ENCODE data around the gene CYP4F22.
"Not testable (repeated sequence)": the region's sequence is repeated elsewhere in the genome, so short reads cannot be mapped to it uniquely, and the experiment has no call there.

CYP4F22 gene

DNA sequence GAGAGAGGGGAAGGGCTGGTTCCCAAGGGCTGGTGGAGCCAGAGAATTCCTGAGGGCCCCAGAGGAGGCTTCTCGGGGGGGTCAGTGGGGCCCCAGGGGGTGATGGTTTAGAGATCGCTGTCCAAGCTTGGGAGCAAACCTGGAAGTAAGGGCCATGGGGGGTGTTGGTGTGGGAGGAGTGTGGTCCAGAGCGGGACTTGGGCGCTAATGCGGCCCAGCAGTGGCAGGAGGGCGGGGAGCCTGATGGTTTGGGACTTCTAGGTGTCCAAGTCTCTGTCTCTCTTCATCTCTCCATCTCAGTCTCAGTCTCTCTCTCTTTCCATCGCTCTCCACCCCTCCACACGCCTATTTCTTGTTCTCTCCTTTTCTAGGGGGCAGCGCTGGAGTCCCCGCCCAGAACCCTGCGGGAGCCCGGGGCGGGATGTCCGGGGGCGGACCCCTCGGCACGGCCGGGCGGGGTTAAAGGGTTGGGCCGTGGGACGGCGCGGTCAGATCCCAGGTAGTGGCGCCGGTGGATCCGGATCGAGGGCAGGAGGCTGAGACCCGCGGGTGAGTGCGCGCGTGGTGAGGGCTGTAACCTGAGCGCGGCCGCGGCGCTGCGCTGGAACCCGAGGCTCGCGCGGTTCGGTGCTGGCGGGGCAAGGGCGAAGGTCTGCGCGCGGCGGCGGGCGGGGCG lies at the start of gene CYP4F22:
CYP4F22 (plus strand) TSS at position 491 of the 676 bp plus-strand sequence. CDS start 16,812 bp downstream, outside the sequence.
- DNase-seq = no peak

DNA sequence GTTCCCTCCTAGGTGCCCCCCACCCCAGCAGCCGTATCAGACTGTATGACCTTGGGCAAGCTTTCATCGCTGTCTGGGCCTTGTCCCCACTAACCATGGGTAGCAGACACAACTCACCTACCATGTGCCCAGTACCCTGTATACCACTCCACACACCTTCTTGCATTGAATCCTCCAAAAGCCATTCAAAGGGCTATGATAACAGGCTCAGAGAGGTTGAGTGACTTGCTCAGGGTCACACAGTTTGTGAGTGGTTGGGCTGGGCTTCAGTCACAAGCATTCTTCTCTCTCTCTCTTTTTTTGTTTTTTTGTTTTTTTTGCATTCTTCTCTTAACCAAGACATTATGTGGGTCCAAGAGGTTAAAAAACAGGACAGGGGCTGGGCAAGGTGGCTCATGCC lies 46.6 kb upstream of the CYP4F22 start:
- DNase-seq = no peak

DNA sequence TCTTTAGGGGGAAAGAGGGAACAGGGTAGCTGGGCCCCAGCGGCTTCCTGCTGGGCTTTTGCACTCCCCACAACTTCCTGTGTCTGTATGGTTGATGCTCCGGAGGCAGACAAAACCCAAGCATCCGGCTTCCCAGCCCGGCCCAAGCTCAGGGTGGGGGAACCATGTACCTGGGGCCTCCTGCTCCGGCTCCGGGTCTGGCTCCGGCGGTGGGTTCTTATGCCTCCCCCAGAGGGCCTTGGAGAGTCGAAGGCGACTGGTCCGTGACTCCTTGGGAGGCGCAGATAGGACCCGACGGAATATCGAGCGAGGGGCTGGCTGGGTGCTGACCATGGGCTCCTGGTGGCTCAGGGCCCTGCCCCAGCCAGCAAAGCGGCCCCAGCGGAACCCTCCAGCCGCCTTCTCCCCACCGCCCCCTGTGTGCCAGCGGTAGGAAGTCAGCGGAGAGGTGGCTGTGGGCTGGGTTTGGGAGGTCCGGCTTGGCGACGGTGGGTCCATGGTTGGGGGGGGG lies 44.4 kb upstream of the CYP4F22 start:
- DNase-seq = peak in 3 of 58 donors; percentile 5 to 25 (median 8)

DNA sequence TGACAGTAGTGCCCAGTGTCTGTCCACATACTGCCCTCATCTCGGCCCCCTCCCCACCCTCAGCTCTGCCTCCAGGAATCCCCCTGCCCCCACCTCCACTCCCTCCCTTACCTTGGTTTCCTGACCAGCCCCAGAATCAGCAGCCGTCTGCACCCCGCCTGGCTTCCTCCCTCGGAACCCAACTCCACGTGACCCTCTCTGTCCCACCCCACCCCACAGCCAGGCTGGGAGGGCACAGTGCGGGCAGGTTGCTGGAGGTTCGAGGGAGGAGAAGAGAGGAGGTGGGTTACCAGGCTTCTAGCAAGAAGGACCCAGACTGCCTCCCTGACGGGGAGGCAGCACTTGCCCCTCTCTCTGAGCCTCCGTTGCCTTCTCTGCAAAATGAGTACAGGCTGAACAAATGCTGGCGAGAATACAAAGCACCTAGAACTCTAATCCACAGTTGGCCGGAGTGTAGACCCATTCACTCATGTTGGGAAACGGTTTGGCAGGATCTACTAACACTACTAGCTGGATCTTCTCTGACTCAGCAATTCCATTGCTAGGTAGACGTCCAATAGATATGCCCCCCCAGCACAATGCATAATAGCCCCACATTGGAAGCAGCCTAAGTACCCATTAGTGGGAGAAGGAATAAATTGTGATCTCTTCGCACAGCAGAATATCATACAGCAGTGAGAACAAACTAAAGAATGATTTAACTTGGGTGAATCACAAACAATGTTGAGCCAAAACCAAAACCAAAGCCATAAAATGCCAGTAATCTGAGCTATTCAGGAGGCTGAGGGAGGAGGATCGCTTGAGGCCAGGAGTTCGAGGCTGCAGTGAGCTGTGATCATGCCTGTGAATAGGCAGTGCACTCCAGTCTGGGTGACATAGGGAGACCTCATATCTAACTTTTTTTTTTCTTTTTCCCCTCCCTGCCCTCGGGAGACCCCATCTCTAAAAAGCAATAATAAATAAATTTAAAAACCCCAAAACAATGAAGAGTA lies 43.6 kb upstream of the CYP4F22 start, which contains the start of gene RASAL3:
RASAL3 (minus strand) TSS at position 151 of the 992 bp plus-strand sequence. CDS start 186 bp downstream, outside the sequence.
- peak in 2 of 58 donors; percentile 6 to 10 for DNase-seq

DNA sequence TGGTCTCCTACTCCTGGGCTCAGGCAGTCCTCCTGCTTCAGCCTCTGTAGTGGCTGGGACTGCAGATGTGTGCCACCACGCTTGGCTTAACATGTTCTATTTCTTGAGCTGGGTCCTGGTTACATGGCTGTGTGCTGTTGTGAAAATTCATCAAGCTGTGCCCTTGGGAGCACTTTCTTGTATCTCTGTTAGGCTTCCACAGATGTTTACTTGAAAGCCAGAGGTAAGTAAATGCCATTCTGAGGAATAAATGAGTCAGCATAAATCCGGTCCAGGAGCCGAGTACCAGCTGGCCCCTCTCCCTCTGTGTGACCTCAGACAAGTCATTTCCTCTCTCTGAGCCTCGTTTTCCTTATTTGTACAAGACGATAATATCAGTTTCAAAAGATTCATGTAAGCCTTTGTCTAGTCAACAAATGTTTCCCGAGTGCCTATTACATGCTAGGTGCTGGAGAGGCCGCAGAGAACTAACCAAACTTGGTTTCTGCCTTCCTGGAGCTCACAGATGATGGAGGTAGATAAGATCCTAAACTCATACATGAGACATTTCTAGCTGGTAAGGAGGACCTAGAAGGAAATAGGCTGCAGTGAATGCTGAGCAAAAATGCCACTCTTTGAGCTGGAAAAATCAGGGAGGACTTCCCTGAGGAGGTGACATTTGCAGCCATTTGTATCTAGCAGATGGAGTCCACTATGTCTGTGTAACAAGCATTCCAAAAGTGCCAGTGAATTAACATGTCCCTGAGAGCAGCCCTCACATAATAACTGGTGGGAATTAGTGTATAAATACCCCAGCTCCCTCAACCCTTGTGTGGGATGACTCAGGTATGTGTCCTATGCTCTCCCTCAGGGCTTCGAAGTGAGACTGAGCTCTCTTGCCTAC lies 41.2 kb upstream of the CYP4F22 start:
- no peak for DNase-seq

DNA sequence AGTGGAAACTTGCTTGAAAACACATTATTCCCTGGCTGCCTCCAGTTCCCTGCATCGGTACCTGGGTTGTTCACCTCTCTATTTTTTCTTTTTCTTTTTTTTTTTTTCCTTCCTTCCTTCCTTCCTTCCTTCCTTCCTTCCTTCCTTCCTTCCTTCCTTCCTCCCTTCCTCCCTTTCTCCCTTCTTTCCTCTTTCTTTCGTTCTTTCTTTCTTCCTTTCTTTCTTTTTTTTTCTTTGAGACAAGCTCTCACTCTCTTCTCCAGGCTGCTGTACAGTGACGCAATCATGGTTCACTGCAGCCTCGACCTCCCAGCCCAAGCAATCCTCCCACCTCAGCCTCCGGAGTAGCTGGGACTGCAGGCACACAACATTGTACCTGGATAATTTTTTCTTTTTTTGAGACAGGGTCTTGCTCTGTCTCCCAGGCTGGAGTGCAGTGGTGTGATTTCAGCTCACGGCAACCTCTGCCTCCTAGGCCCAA lies 40.6 kb upstream of the CYP4F22 start:
- no peak for DNase-seq

DNA sequence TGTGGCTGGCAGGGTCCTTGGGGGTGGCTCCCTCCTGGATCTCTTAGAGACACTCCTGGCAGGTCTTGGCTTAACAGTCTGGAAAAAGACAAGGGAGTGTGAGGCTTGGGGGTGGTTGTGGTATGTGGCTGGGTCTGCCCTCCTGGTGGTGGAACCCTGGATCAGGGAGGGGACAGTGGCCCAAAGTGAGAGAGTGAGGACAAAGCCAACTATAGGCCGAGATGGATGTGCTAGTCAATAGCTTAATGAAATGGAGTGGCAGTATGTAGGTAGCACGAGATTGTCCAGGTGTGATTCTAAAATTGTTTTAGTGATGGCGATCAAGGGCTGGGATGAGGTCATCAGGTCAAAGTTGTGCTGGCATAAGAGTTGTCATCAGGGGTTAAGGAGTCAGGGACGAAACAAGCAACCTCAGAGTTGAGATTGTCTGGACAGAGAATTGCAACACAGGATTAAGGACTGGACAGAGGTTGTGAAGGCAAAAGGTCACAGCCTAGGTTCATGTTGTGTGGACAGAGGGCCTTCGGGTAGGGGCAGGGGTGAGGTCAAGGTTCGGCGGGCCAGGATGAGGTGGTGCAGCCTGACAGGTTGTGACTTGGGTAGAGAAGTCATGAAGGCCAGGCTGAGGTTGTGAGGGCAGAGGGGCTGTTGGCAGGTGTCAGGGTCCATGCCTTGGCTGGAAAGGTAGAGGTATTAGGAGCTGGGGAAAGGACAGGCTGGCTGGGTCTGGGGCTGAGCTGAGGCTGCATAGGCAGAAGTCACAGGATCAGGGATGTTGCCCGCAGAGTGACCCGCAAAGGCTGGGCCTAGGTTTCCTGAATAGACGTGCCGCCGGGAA lies 39.4 kb upstream of the CYP4F22 start:
- no peak for DNase-seq

DNA sequence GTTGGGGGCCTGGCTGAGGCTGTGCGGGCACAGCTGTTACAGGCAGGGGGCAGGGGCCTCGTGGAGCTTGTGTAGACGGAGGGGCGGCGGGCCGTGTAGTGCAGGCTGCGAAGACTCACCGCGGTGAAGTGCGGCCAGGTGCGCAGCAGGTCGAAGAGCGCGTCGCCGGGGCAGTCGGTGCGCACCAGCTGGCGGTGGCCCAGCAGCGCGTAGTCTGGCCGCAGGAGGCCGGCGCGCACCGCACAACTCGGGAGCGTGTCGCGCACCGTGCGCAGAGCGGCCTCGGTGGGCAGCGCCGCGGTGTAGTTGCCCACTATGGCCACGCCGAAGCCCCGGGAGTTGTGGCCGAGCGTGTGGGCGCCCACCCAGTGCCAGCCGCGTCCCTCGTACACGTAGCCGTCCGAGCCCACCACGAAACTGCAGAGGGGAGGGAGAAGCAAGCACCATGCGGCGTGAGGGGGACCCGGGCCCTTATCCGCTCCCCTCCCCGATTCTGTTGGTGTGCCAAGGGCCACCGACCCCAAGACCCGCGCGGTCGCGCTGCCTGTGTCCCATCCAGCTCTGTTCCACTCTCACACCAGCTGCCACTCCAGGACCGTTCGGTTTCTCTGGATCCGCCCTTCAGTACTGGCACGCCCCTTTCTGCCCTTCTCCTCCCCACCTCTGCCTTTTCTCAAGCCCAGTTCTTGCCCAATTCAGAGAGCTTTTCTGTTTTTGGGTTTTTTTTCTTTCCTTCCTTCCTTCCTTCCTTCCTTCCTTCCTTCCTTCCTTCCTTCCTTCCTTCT lies 38.6 kb upstream of the CYP4F22 start:
- DNase-seq = no peak

DNA sequence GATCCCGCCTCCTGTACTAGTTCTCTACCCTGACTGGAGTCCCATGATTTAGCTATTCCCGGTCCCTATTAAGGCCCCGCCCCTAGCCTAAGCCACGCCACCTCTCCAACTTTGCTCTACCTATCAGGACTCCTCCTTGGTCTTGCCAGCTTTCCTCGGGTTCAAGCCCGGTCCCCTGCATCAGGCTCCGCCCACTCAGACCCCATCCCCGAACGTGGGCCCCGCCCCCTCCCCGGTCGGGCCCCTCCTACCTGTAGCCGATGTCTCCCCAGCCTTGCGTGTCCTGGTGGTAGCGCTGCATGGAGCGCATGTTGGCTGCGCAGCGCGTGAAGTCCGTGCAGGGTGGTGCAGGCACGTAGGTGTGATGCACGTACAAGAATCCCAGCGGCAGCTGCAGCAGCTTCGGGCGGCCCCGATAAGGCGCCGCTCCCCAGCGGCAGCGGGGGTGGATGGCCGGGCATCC lies 36.7 kb upstream of the CYP4F22 start:
- DNase-seq = no peak

DNA sequence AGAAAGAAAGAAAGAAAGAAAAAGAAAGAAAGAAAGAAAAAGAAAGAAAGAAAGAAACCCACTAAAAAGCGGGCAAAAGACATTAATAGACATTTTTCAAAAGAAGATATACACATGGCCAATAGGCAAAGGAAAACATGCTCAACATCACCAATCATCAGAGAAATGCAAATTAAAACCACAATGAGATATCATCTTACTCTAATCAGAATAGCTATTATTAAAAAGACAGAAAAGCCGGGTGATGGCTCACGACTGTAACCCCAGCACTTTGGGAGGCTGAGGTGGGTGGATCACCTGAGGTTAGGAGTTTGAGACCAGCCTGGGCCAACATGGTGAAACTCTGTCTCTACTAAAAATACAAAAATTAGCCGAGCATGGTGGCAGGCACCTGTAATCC lies 34.5 kb upstream of the CYP4F22 start:
- not testable (repeated sequence) for DNase-seq

DNA sequence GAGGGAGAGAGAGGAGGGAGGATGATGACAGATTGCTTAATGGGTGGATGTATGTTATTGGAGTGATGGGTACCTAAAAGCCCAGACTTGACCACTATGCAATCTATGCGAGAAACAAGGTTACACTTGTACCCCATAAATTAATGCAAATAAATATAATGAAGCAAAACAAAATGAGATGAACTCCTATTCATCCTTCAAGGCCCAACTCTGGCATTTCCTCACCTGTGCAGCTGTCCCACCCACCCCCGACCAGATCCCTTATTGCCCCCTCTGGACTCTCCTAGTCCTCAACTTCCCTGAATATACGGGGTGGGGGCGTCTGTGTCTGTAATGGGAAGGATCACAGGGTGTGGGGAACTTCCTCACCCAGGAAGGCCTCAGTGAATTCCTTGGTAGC lies 33.2 kb upstream of the CYP4F22 start:
- DNase-seq = no peak

DNA sequence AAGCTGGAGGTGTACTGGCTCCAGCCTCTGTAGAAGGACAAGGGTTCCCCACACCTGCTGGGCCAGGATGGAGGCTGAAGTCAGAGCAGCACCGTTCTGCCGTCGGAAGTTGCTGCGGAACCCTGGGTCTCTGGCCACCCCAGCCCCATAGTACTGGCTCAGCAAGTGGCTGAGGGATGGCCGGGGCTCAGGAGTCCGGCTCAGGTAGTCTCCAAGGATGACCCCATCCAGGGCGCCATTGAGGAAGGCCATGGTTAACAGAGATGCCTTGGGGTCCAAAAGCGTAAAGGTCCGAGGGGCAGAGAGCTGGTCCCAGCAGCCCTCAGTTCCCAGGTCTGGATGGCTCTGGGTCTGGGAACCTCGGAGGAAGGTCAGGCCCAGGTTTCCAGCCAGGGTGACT lies 32.7 kb upstream of the CYP4F22 start:
- DNase-seq = no peak

DNA sequence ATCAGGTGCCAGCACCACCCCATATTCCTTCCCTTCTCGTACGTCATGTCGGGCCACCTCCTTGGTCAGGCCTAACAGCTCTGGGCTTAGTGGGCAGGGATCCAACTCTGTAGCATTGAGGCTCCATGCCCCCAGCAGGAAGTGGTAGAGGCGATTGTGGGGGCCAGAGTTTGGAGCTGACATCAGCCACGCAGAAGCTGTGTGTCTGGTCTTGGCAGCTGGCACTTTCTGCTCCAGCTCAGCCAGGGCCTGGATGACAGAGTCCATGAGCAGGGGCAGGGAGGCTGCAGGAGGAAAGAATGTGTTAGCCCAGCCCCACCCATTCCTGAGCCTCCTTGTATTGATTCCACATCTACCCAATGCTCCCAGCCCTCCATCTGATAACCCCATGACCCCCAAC lies 32.0 kb upstream of the CYP4F22 start:
- no peak for DNase-seq

DNA sequence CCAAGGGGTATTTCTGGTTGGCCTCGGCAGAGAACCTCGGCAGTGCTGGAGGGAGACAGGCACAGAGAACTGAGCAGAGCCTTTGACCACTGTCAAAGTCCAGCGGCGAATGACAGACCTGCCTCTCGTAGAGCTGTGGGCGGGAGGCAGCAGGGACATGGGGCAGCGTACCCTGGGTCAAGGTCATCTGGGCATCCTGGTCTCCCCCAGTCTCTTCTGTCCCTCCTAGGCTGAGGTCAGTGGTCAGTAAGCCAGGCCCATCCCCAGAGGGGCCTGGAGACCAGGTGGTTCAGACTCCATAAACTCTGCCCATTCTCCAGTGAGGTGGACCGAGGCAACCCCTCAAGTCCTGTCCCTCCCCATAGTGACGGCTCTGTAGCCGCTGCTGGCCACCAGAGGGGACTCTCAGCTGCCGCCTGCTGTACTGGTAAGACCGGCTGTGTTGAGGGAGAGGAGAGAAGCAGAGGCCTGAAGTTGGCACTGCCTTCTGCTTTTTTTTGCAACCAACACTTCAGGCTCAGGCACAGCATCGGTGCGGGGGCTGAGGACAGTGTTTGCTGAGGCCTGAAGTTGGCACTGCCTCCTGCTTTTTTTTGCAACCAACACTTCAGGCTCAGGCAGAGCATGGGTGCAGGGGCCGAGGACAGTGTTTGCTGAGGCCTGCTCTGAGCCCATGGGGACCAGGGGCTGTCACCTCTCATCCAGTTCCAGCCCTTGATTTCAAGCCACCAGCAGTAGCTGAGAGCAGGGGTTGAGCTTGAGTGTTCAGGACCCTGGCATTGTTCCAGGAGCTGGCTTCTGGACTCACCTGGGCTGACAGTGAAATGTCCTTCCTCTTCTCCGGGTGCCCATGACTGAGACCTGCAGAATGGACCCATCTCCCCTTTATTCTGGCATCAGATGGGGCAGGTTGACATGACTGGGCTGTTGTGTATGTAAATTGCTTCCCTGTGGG lies 28.7 kb upstream of the CYP4F22 start, which contains the start of gene PGLYRP2:
PGLYRP2 (minus strand) TSS at position 111 of the 955 bp plus-strand sequence. CDS start 130 bp downstream, outside the sequence.
- peak in 45 of 58 donors; percentile 5 to 89 (median 34) for DNase-seq

DNA sequence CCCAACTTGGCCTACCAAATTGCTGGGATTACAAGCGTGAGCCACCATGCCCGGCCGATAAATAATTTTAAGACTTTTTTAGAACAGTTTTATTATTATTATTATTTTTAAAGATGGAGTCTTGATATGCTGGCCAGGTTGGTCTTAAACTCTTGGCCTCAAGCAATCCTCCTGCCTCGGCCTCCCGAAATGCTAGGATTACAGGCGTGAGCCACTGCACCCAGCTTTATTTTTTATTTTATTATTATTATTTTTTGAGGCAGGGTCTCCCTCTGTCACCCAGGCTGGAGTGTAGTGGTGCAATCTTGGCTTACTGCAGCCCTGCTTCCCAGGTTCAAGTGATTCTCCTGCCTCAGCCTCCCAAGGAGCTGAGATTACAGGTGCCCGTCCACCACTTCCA lies 27.3 kb upstream of the CYP4F22 start:
- not testable (repeated sequence) for DNase-seq

DNA sequence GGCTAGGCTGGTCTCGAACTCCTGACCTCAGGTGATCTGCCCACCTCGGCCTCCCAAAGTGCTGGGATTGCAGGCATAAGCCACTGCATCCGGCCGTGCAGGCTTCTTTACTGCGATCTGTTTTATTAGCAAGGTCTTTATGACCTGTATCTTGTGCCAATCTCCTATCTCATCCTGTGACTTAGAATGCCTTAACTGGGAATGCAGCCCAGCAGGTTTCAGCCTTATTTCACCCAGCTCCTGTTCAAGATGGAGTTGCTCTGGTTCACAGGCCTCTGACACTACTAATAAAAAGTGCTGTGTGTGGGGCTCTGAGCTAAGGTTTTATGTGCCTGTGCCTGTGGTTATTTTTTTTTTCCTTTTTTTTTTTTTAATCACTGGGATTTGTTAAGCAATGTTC lies 22.6 kb upstream of the CYP4F22 start:
- DNase-seq = not testable (repeated sequence)

DNA sequence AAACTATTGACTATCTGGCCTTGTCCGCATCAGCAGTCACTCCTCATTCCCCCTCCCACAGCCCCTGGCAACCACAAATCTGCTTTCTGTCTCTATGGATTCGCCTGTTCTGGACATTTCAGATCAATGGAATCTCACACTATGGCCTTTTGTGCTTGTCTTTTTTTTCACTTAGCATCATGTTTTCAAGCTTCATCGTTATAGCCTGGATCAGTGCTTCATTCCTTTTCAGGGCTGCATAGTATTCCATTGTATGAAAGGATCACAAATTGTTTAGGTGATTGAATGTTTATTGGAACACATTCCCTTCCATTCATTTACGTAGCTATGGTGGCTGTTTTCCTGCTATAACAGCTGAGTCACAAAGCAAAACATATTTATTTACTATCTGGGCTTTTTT lies 21.3 kb upstream of the CYP4F22 start:
- DNase-seq = no peak

All from anterior cingulate cortex (tissue), 58 donors.